Omental fat pad (tissue), 4 donors: Measurements from ENCODE around the gene ARHGEF10L. TPM values are rescaled to one million over a fixed set of nuclear protein-coding genes. Genes with fewer than 3 reads are reported as not detected.
"Not testable (repeated sequence)": the region's sequence is repeated elsewhere in the genome, so short reads cannot be mapped to it uniquely, and the experiment has no call there.

Experiments
- ATAC-seq: fragments of 150-250 bp; one replicate; pipeline ENCODE4 v1.9.1; 2016; ENCODE audit warnings: mild to moderate bottlenecking, moderate library complexity; ENCODE audit not compliant: low FRiP score
- DNase-seq: peaks from one replicate; pipeline ENCODE4 v3.0.0-alpha.2; 2019; ENCODE audit warnings: low spot score
- CTCF ChIP-seq, 3 donors: fragments of 450-650 bp; IDR thresholded peaks; one replicate each; pipeline ENCODE4 v1.5.1; 2016 to 2017; ENCODE audit warnings: antibody characterized with exemption in 3 of 3, mild to moderate bottlenecking in 3 of 3, moderate library complexity in 2 of 3
- total RNA-seq, 4 donors: library from RNA; depleted of rRNA; stranded (reverse); fragments of >200 nt; gene quantifications; one replicate each; pipeline ENCODE4 v1.1.0, GENCODE V29; 2016

ARHGEF10L gene
- total RNA-seq, 4 donors from 2014 or later, result 17.3 to 59.0 (median 39.9) TPM

GRCh38 chr1:17624611-17625233 is 85.2 kb downstream of the ARHGEF10L start:
- DNase-seq, result peak; percentile 34
- TF ChIP-seq CTCF (IDR thresholded peaks at IDR 0.05), result no peak
- peak; percentile 67 for ATAC-seq

- DNase-seq (no peak), ATAC-seq (no peak)
- no peak for TF ChIP-seq CTCF (IDR thresholded peaks at IDR 0.05)
These were observed 87.9 kb downstream of the ARHGEF10L start for GRCh38 chr1:17627239-17628052.

GRCh38 chr1:17629046-17629445 is 89.5 kb downstream of the ARHGEF10L start:
- not testable (repeated sequence) for ATAC-seq, DNase-seq

- ATAC-seq (no peak), DNase-seq (no peak)
- TF ChIP-seq CTCF (IDR thresholded peaks at IDR 0.05), result no peak
These were observed 90.0 kb downstream of the ARHGEF10L start for GRCh38 chr1:17629460-17629859.

- TF ChIP-seq CTCF (IDR thresholded peaks at IDR 0.05), result no peak
- ATAC-seq, result peak; percentile 24
- peak; percentile 31 for DNase-seq
These were observed 90.7 kb downstream of the ARHGEF10L start for GRCh38 chr1:17630048-17630830.

- no peak for TF ChIP-seq CTCF (IDR thresholded peaks at IDR 0.05)
- ATAC-seq (no peak), DNase-seq (no peak)
These were observed 91.5 kb downstream of the ARHGEF10L start for GRCh38 chr1:17630986-17631385.

- ATAC-seq, result no peak
- no peak for TF ChIP-seq CTCF (IDR thresholded peaks at IDR 0.05)
- DNase-seq, result no peak
These were observed 91.9 kb downstream of the ARHGEF10L start for GRCh38 chr1:17631410-17631809.
